Measurements from ENCODE around the gene NLGN3. TPM values are rescaled to one million over a fixed set of nuclear protein-coding genes. Genes with fewer than 3 reads are reported as not detected.

The NLGN3 gene
- total and polyA plus RNA-seq, 2 donors (not counting 1 experiment from before 2014, with no cell fraction given) = 0.81 to 1.3 TPM

- 25% methylated on average over 2 of the region's 3 CpGs for WGBS (ENCODE audit: insufficient coverage)
- intact Hi-C loops (cut with micrococcal nuclease) = no loop called here
- Mint-ChIP-seq H3K4me1 (peaks cover 14% of the 10 kb centered on the region), H3K27me3 (no peaks in the 10 kb centered on the region), H3K9me3 (ENCODE audit: insufficient read depth) (no peaks in the 10 kb centered on the region), H3K27ac (peak overlapping the region; percentile 61), H3K4me3 (no peak overlapping the region)
- Histone ChIP-seq H3K4me1 (ENCODE audit: control insufficient read depth in 2 of 2, insufficient read depth in 2 of 2, low read length in 2 of 2) (peaks cover 0 to 6% of the 10 kb centered on the region in 2 donors), H3K9ac (ENCODE audit: low read length) (no peak overlapping the region), H3K9me3 (ENCODE audit: control extremely low read depth in 1 of 3, control insufficient read depth in 2 of 3, insufficient read depth in 1 of 3, low read length in 2 of 3) (no peaks in the 10 kb centered on the region), H3K4me3 (ENCODE audit: control extremely low read depth in 1 of 5, extremely low read depth in 1 of 5, insufficient read depth in 1 of 5, low read depth in 2 of 5, low read length in 4 of 5) (no peak overlapping the region), H4K20me1 (ENCODE audit: control insufficient read depth, insufficient read depth, low read length, poor library complexity, severe bottlenecking) (no peaks in the 10 kb centered on the region), H3K27me3 (replicated peaks in 1 of 4; ENCODE audit: control extremely low read depth in 1 of 4, control insufficient read depth in 3 of 4, insufficient read depth in 4 of 4, low read length in 3 of 4) (no peaks in the 10 kb centered on the region), H3K79me2 (ENCODE audit: control insufficient read depth, insufficient read depth, low read length) (peaks cover 8% of the 10 kb centered on the region), H3K27ac (ENCODE audit: low read length in 2 of 2) (no peak overlapping the region), H3K4me2 (replicated peaks; ENCODE audit: low read depth, low read length, poor library complexity, severe bottlenecking) (no peak overlapping the region), H3K36me3 (replicated peaks in 1 of 2; ENCODE audit: control extremely low read depth in 1 of 2, control insufficient read depth in 1 of 2, extremely low read depth in 1 of 2, insufficient read depth in 2 of 2, low read length in 1 of 2) (no peaks in the 10 kb centered on the region), H2AFZ (ENCODE audit: insufficient read depth, low read depth, low read length, poor library complexity, severe bottlenecking) (no peak overlapping the region)
- ChIA-PET POLR2A (no interaction called here), CTCF (no interaction called here)
- no peak for DNase-seq
- TF ChIP-seq EZH2 (IDR thresholded peaks at IDR 0.05; ENCODE audit: borderline replicate concordance, insufficient read depth, low read depth, low read length, poor library complexity, severe bottlenecking) (no peak), CTCF (IDR thresholded peaks at IDR 0.05) (no peak)
- ATAC-seq (ENCODE audit: low read depth) = no peak
These were observed 10.0 kb downstream of the NLGN3 start for GRCh38 chrX:71154641-71155040.

- H3K4me2 ChIP-seq (replicated peaks; ENCODE audit: low read depth, low read length, poor library complexity, severe bottlenecking) = no peak overlapping the region
- H3K27me3 Mint-ChIP-seq = no peaks in the 10 kb centered on the region
- H3K4me1 ChIP-seq (ENCODE audit: control insufficient read depth in 2 of 2, insufficient read depth in 2 of 2, low read length in 2 of 2) = peaks cover 0 to 6% of the 10 kb centered on the region in 2 donors
- DNase-seq (no peak), ATAC-seq (ENCODE audit: low read depth) (no peak)
- no peak for TF ChIP-seq EZH2 (IDR thresholded peaks at IDR 0.05; ENCODE audit: borderline replicate concordance, insufficient read depth, low read depth, low read length, poor library complexity, severe bottlenecking)
- TF ChIP-seq CTCF (IDR thresholded peaks at IDR 0.05) = no peak
- POLR2A ChIA-PET = interaction anchor here (0.6 kb wide), 1 partner anchor 25 kb away, joined by 6 read pairs; no protein-coding TSS in a partner anchor
- H3K27me3 ChIP-seq (replicated peaks in 1 of 4; ENCODE audit: control extremely low read depth in 1 of 4, control insufficient read depth in 3 of 4, insufficient read depth in 4 of 4, low read length in 3 of 4) = no peaks in the 10 kb centered on the region
- peaks cover 8% of the 10 kb centered on the region for H3K79me2 ChIP-seq (ENCODE audit: control insufficient read depth, insufficient read depth, low read length)
- no peaks in the 10 kb centered on the region for H3K9me3 Mint-ChIP-seq (ENCODE audit: insufficient read depth)
- no peak overlapping the region for H3K27ac Mint-ChIP-seq
- intact Hi-C loops (cut with micrococcal nuclease) = no loop called here
- H3K4me1 Mint-ChIP-seq = peaks cover 14% of the 10 kb centered on the region
- whole genome bisulfite sequencing (ENCODE audit: insufficient coverage) = no CpG with 5 or more reads among the region's 6 CpGs
- no peak overlapping the region for H2AFZ ChIP-seq (ENCODE audit: insufficient read depth, low read depth, low read length, poor library complexity, severe bottlenecking)
- H3K4me3 ChIP-seq (ENCODE audit: control extremely low read depth in 1 of 5, extremely low read depth in 1 of 5, insufficient read depth in 1 of 5, low read depth in 2 of 5, low read length in 4 of 5) = no peak overlapping the region
- H3K36me3 ChIP-seq (replicated peaks in 1 of 2; ENCODE audit: control extremely low read depth in 1 of 2, control insufficient read depth in 1 of 2, extremely low read depth in 1 of 2, insufficient read depth in 2 of 2, low read length in 1 of 2) = peaks cover 0 to 2% of the 10 kb centered on the region in 2 experiments
- H3K4me3 Mint-ChIP-seq = no peak overlapping the region
- H3K27ac ChIP-seq (ENCODE audit: low read length in 2 of 2) = no peak overlapping the region
- no peak overlapping the region for H3K9ac ChIP-seq (ENCODE audit: low read length)
- H4K20me1 ChIP-seq (ENCODE audit: control insufficient read depth, insufficient read depth, low read length, poor library complexity, severe bottlenecking) = no peaks in the 10 kb centered on the region
- CTCF ChIA-PET = no interaction called here
- no peaks in the 10 kb centered on the region for H3K9me3 ChIP-seq (ENCODE audit: control extremely low read depth in 1 of 3, control insufficient read depth in 2 of 3, insufficient read depth in 1 of 3, low read length in 2 of 3)
These were observed 14.0 kb downstream of the NLGN3 start for GRCh38 chrX:71158603-71159002.
